Memory B cell (primary cell): ENCODE measurements around the gene CORO2B.

Experiments
- ATAC-seq: fragments of 150-1000 bp; cut with Tn5 transposase; 2 replicates; pipeline ENCODE4 v1.10.0; 2021; ENCODE audit warnings: low read depth, mild to moderate bottlenecking, moderate library complexity
- DNase-seq, 2 donors: peaks; one replicate each; pipeline ENCODE4 v3.0.0; 2022; ENCODE audit warnings: low spot score in 2 of 2
- H3K27ac Mint-ChIP-seq: one replicate; pipeline ENCODE4 v1.8.0; 2022; ENCODE audit warnings: mild to moderate bottlenecking, moderate library complexity, mixed read lengths
- H3K27me3 Mint-ChIP-seq: one replicate; pipeline ENCODE4 v1.8.0; 2022; ENCODE audit warnings: mixed read lengths
- H3K36me3 Mint-ChIP-seq: one replicate; pipeline ENCODE4 v1.8.0; 2022; ENCODE audit warnings: mild to moderate bottlenecking, mixed read lengths
- H3K4me1 Mint-ChIP-seq: one replicate; pipeline ENCODE4 v1.8.0; 2022; ENCODE audit warnings: mixed read lengths
- H3K4me3 Mint-ChIP-seq: one replicate; pipeline ENCODE4 v1.8.0; 2022; ENCODE audit warnings: mild to moderate bottlenecking, moderate library complexity, mixed read lengths
- H3K9me3 Mint-ChIP-seq: one replicate; pipeline ENCODE4 v1.8.0; 2022; ENCODE audit warnings: mixed read lengths

Gene CORO2B

GRCh38 chr15:68574629-68575028, 4.2 kb upstream of the CORO2B start:
- peaks cover 36% of the 10 kb centered on the region for H3K27me3 Mint-ChIP-seq

DNA sequence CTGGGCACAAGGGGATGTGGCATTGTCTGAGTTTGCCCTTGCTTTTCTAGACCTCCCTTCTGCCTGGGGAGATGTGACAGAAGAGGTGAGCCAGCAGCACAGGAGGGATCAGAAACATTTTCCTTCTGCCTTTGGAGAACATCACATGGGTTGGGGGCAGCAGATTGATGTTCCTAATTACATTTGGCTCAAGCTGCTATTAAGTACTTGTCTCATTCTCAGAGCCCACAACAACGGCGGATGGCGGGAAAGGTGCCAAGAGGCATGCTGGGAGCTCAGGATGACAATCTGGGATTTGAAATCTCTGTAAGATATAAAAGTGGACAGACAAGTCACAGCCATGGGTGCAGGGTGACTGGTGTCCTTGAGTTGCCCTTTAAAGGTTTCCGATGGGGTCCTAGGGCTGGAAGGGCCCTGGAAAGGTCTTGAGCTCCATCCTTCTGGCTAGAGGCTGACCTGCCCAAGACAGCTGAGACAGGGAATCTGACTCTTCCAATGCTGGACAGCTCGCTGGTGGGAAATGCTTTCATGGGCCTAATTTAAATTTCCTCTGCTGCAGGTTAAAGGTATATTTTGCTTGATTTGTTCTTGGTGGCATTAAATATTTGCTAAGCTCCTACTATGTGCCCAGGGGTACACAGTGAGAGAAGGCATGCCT, 2.4 kb upstream of the CORO2B start:
- H3K9me3 Mint-ChIP-seq, result no peaks in the 10 kb centered on the region
- peak overlapping the region; percentile 44 for H3K4me3 Mint-ChIP-seq
- ATAC-seq (no peak), DNase-seq (no peak)
- H3K36me3 Mint-ChIP-seq, result no peaks in the 10 kb centered on the region
- H3K27me3 Mint-ChIP-seq, result peaks cover 31% of the 10 kb centered on the region
- H3K27ac Mint-ChIP-seq, result no peak overlapping the region
- peaks cover 12% of the 10 kb centered on the region for H3K4me1 Mint-ChIP-seq

More at GRCh38 chr15:68574629-68575028, 4.2 kb upstream of the CORO2B start:
- H3K4me1 Mint-ChIP-seq, result peaks cover 9% of the 10 kb centered on the region
- H3K9me3 Mint-ChIP-seq, result no peaks in the 10 kb centered on the region
- DNase-seq, result no peak
- H3K4me3 Mint-ChIP-seq, result no peak overlapping the region
- no peaks in the 10 kb centered on the region for H3K36me3 Mint-ChIP-seq
- H3K27ac Mint-ChIP-seq, result no peak overlapping the region
- ATAC-seq, result no peak

GRCh38 chr15:68578175-68578979, 416 bp upstream of the CORO2B start:
- peaks cover 12% of the 10 kb centered on the region for H3K4me1 Mint-ChIP-seq
- ATAC-seq (peak; percentile 68), DNase-seq (peak; percentile 37 to 53)
- H3K27ac Mint-ChIP-seq, result no peak overlapping the region
- peaks cover 25% of the 10 kb centered on the region for H3K27me3 Mint-ChIP-seq
- H3K4me3 Mint-ChIP-seq, result peak overlapping the region; percentile 74
- no peaks in the 10 kb centered on the region for H3K9me3 Mint-ChIP-seq
- H3K36me3 Mint-ChIP-seq, result no peaks in the 10 kb centered on the region

GRCh38 chr15:68580026-68580882, 1.5 kb downstream of the CORO2B start:
- Mint-ChIP-seq H3K27me3 (peaks cover 15% of the 10 kb centered on the region), H3K9me3 (no peaks in the 10 kb centered on the region), H3K27ac (no peak overlapping the region), H3K4me3 (peak overlapping the region; percentile 81), H3K36me3 (no peaks in the 10 kb centered on the region), H3K4me1 (peaks cover 12% of the 10 kb centered on the region)
- DNase-seq (no peak), ATAC-seq (no peak)

DNA sequence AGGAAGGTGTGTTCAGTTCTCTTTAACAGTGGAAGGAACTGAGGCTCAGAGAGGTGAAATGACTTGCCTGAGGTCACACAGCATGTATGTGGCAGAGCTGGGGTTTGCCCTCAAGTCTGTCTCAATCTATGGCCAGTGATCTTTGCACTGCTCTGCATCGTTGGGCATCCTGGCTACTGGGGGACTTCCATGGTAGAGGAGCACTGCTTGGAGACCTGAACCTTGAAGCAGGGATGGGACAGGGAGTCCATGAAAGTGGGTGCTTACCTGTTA, 2.0 kb downstream of the CORO2B start:
- no peaks in the 10 kb centered on the region for H3K36me3 Mint-ChIP-seq
- peaks cover 12% of the 10 kb centered on the region for H3K27me3 Mint-ChIP-seq
- DNase-seq (no peak), ATAC-seq (no peak)
- H3K4me1 Mint-ChIP-seq, result peaks cover 12% of the 10 kb centered on the region
- no peak overlapping the region for H3K4me3 Mint-ChIP-seq
- H3K27ac Mint-ChIP-seq, result no peak overlapping the region
- no peaks in the 10 kb centered on the region for H3K9me3 Mint-ChIP-seq

DNA sequence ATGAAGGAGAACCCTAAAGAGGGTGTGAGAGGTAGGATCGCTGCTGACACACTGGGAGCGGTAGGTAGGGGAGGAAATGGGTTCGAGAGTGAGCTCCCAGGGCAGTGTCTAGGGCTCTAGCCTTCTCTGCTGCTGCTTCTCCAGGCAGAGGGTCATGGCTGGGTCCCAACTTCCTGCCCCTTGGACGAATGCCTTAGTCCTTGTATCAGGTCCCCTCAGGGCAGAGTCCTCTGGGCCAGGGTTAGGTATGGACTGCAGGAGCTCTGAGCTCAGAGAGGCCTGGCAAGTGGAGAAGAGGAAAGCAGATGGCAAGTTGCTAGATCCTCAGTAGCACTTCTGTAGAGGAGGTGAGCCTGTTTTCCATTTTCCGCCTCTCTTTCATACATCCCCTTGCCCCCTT, 2.9 kb downstream of the CORO2B start:
- H3K27ac Mint-ChIP-seq, result no peak overlapping the region
- peaks cover 7% of the 10 kb centered on the region for H3K27me3 Mint-ChIP-seq
- H3K4me3 Mint-ChIP-seq, result no peak overlapping the region
- H3K36me3 Mint-ChIP-seq, result no peaks in the 10 kb centered on the region
- DNase-seq, result no peak
- H3K4me1 Mint-ChIP-seq, result peaks cover 12% of the 10 kb centered on the region
- H3K9me3 Mint-ChIP-seq, result no peaks in the 10 kb centered on the region
- ATAC-seq, result no peak

DNA sequence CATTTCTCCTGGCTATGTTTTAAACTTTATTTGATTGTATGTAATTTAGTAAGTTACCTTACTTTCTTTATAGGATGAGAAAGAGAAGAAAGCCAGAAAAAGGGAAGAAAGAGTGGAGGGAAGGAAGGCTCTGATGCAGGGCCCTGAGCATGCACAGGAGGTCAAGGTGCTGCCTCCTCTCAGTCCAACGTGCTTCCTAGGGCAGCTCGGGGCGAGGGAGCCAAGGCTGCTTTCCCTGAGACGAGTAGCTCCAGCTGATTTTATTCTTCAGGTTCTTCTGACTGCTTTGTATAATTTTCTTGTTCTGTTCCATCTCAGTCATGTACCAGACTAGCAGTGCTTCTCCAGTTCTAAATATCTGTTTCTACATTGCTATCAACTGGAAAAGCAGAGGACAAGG, 3.4 kb downstream of the CORO2B start:
- DNase-seq, result no peak
- Mint-ChIP-seq H3K4me3 (no peak overlapping the region), H3K9me3 (no peaks in the 10 kb centered on the region), H3K27me3 (peaks cover 5% of the 10 kb centered on the region), H3K4me1 (peaks cover 10% of the 10 kb centered on the region), H3K36me3 (no peaks in the 10 kb centered on the region), H3K27ac (no peak overlapping the region)
- no peak for ATAC-seq

- Mint-ChIP-seq H3K4me3 (no peak overlapping the region), H3K9me3 (no peaks in the 10 kb centered on the region), H3K27ac (no peak overlapping the region), H3K36me3 (no peaks in the 10 kb centered on the region), H3K27me3 (peaks cover 3% of the 10 kb centered on the region), H3K4me1 (peaks cover 9% of the 10 kb centered on the region)
- DNase-seq, result no peak
- ATAC-seq, result no peak
Observed at GRCh38 chr15:68582864-68583263, 4.1 kb downstream of the CORO2B start.

GRCh38 chr15:68583321-68583720, 4.5 kb downstream of the CORO2B start:
- peaks cover 3% of the 10 kb centered on the region for H3K27me3 Mint-ChIP-seq
- H3K27ac Mint-ChIP-seq, result no peak overlapping the region
- H3K9me3 Mint-ChIP-seq, result no peaks in the 10 kb centered on the region
- DNase-seq (no peak), ATAC-seq (no peak)
- H3K36me3 Mint-ChIP-seq, result no peaks in the 10 kb centered on the region
- H3K4me3 Mint-ChIP-seq, result no peak overlapping the region
- peaks cover 8% of the 10 kb centered on the region for H3K4me1 Mint-ChIP-seq

DNA sequence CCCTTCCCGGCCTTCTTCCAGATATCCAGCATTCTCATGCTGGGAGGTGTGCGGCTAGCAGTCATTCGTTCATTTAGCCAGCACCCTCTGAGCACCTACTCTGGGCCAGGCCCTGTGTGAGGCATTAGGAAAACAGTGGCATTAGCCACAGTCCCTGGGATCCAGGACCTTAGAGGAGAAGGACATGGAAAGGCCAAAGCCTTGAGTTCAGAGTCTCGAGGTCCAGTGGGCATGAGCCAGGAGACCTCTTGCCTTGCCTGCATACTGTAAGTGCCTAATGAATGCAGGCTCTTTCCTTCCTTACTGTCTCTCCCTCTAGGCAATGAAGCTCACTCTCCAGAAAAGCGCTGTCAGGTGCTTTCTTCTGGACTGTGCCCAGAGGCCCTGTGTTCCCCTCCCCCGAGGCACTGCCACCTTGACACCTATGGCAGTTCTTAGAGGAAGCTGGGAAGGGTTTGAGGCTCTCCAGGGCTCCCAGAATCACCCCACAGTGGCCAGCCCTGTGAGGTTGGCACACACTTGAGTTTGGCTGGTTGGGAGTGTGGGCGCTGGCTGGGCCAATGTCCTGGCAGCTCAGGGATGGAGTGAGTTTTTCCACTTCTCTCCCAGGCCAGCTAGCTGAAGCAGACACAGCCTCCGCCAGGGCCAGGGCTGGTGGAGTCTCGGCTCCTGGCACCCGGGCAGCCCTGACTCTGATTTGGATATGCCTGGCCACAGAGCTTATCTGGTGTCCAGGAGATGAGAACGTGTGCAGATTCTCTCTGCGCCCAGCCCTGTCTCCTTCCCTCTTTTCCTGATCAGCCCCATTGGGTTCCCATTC, 5.4 kb downstream of the CORO2B start:
- no peak overlapping the region for H3K4me3 Mint-ChIP-seq
- peaks cover 8% of the 10 kb centered on the region for H3K4me1 Mint-ChIP-seq
- peaks cover 3% of the 10 kb centered on the region for H3K27me3 Mint-ChIP-seq
- no peak for ATAC-seq
- H3K27ac Mint-ChIP-seq, result no peak overlapping the region
- no peaks in the 10 kb centered on the region for H3K9me3 Mint-ChIP-seq
- H3K36me3 Mint-ChIP-seq, result no peaks in the 10 kb centered on the region
- no peak for DNase-seq

GRCh38 chr15:68584756-68585573, 6.2 kb downstream of the CORO2B start:
- no peak for DNase-seq
- Mint-ChIP-seq H3K27me3 (no peaks in the 10 kb centered on the region), H3K27ac (no peak overlapping the region), H3K4me1 (peaks cover 5% of the 10 kb centered on the region), H3K36me3 (no peaks in the 10 kb centered on the region), H3K4me3 (no peak overlapping the region), H3K9me3 (no peaks in the 10 kb centered on the region)
- ATAC-seq, result no peak

DNA sequence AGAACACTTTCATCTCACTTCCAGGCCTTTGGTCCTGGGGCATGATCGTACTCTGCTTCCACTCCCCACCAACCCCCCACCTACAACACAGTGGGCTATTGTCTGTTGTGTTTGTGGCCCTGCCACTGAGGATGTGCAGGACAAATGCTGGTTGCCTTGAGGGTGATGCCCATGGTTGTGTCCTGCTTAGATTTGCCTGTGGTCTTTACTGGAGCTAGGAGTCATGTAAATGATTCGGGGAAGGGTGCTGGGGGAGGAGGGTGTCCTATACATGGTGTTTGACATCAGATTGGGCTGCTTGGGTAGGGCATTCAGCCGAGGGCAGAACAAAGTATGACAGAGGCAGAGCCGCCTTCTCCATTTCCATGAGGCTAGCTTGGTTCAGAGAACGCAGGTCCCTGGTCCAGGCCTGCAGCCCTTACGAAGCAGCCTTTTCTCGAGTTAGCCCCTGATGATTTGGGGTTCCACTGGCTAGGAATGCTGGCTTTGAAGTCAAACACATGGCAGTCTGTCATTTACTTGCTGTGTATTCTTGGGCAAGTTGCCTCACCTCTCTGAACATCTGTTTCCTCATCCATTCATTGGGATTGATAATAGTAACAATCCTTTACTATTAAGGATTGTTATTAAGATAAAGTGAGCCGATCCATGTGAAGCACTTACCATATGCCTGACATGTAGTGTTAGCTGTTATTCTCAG, 6.9 kb downstream of the CORO2B start:
- H3K4me1 Mint-ChIP-seq, result peaks cover 5% of the 10 kb centered on the region
- H3K4me3 Mint-ChIP-seq, result no peak overlapping the region
- H3K9me3 Mint-ChIP-seq, result no peaks in the 10 kb centered on the region

More for the DNA sequence above, 6.9 kb downstream of the CORO2B start:
- no peak for ATAC-seq
- no peak for DNase-seq
- Mint-ChIP-seq H3K36me3 (no peaks in the 10 kb centered on the region), H3K27ac (no peak overlapping the region), H3K27me3 (peaks cover 2% of the 10 kb centered on the region)
